ENCODE results near the gene KCMF1. TPM values are rescaled to one million over a fixed set of nuclear protein-coding genes. Genes with fewer than 3 reads are reported as not detected.

KCMF1 gene
- total and polyA plus RNA-seq, 9 of the 15 experiments (the other 6 are each of a cell fraction or from before 2014, with no cell fraction given), result 6.8 to 88.2 (median 46.5) TPM

- TF ChIP-seq ZNF347 (CRISPR knock-in tag; IDR thresholded peaks at IDR 0.05; ENCODE audit: low read depth) (no peak), CBFA2T3 (IDR thresholded peaks at IDR 0.05) (no peak)
Measured at GRCh38 chr2:85089585-85089984, 118.6 kb downstream of the KCMF1 start (continued).

GRCh38 chr2:85091838-85092237 is 120.9 kb downstream of the KCMF1 start:
- ATAC-seq (no peak), DNase-seq (ENCODE audit: extremely low read depth in 1 of 4, low spot score in 3 of 4) (no peak), FAIRE-seq (no peak)
- Histone ChIP-seq H3K79me2 (ENCODE audit: control insufficient read depth, insufficient read depth, low read length) (no peaks in the 10 kb centered on the region), H3K36me3 (ENCODE audit: control insufficient read depth, insufficient read depth, low read length) (no peaks in the 10 kb centered on the region), H3K9ac (ENCODE audit: insufficient read depth in 1 of 2, low read depth in 2 of 2, low read length in 2 of 2) (no peak overlapping the region), H3K4me2 (ENCODE audit: insufficient read depth, low read length) (no peak overlapping the region), H3K4me1 (replicated peaks in 1 of 2; ENCODE audit: control insufficient read depth in 2 of 2, insufficient read depth in 2 of 2, low read length in 2 of 2) (no peaks in the 10 kb centered on the region), H3K4me3 (no peak overlapping the region), H3K9me3 (replicated peaks; ENCODE audit: control insufficient read depth, insufficient read depth, low read depth, low read length) (no peaks in the 10 kb centered on the region), H3K27me3 (ENCODE audit: control insufficient read depth in 2 of 2, insufficient read depth in 2 of 2, low read length in 2 of 2) (peaks cover 15 to 33% of the 10 kb centered on the region in 2 experiments; a peak in 3 of 5 replicates), H2AFZ (ENCODE audit: low read depth, low read length) (no peak overlapping the region), H3K9me1 (ENCODE audit: control insufficient read depth, insufficient read depth, low read length) (no peaks in the 10 kb centered on the region), H4K20me1 (replicated peaks; ENCODE audit: control insufficient read depth, insufficient read depth, low read length) (no peaks in the 10 kb centered on the region), H3K27ac (ENCODE audit: extremely low read depth, low read depth, low read length) (no peak overlapping the region)
- in situ Hi-C loops (cut with MboI) (no loop called here), intact Hi-C loops (cut with micrococcal nuclease) (no loop called here)
- WGBS (ENCODE audit: insufficient coverage, low coverage, missing lambda C conversion rate), result 0% methylated on average over 2 of the region's 2 CpGs
- POLR2A ChIA-PET, result no interaction called here
- CTCF ChIA-PET (ENCODE audit: low intra/inter-chr PET ratio), result no interaction called here
- TF ChIP-seq SFPQ (IDR thresholded peaks at IDR 0.05; ENCODE audit: low read depth, low read length) (no peak), SETDB1 (IDR thresholded peaks at IDR 0.05; ENCODE audit: low read length) (no peak), FOXK1 (CRISPR knock-in tag; IDR thresholded peaks at IDR 0.05; ENCODE audit: borderline replicate concordance) (no peak), NCOA6 (IDR thresholded peaks at IDR 0.05) (no peak), RNF2 (IDR thresholded peaks at IDR 0.05) (no peak), FOXM1 (IDR thresholded peaks at IDR 0.05; ENCODE audit: low read depth) (no peak), FOXM1 (CRISPR knock-in tag; IDR thresholded peaks at IDR 0.05; ENCODE audit: low read depth) (no peak), NFYB (IDR thresholded peaks at IDR 0.05; ENCODE audit: extremely low read depth, insufficient read length) (no peak), POU5F1 (IDR thresholded peaks at IDR 0.05; ENCODE audit: borderline replicate concordance, low read depth, low read length, partially characterized antibody) (no peak)
- BruUV-seq (replicated peaks), result no TSS peak

Data from K562 (cell line).